CD4-positive, alpha-beta T cell treated with Interferon gamma for 1 hour (primary cell): Measurements from ENCODE around the gene KIAA0753.

ENCODE experiments used
- DNase-seq: peaks from one replicate; pipeline ENCODE4 v3.0.0-alpha.2; 2020

The KIAA0753 gene

DNA sequence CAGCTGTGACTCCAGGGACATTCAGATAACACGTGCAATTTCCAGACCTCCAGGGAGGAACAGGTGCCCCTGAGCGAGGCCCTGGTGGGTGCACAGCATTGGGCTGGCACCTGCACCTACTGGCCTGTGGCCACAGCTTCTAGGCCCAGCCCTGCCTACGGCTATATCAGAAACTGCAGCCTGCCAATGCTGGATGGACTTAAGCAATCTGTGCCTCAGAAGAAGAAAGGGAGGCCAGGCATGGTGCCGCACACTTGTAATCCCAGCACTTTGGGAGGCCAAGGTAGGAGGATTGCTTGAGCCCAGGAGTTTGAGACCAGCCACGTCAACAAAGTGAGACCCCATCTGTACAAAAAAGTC is 96.5 kb downstream of the KIAA0753 start:
- DNase-seq: no peak

DNA sequence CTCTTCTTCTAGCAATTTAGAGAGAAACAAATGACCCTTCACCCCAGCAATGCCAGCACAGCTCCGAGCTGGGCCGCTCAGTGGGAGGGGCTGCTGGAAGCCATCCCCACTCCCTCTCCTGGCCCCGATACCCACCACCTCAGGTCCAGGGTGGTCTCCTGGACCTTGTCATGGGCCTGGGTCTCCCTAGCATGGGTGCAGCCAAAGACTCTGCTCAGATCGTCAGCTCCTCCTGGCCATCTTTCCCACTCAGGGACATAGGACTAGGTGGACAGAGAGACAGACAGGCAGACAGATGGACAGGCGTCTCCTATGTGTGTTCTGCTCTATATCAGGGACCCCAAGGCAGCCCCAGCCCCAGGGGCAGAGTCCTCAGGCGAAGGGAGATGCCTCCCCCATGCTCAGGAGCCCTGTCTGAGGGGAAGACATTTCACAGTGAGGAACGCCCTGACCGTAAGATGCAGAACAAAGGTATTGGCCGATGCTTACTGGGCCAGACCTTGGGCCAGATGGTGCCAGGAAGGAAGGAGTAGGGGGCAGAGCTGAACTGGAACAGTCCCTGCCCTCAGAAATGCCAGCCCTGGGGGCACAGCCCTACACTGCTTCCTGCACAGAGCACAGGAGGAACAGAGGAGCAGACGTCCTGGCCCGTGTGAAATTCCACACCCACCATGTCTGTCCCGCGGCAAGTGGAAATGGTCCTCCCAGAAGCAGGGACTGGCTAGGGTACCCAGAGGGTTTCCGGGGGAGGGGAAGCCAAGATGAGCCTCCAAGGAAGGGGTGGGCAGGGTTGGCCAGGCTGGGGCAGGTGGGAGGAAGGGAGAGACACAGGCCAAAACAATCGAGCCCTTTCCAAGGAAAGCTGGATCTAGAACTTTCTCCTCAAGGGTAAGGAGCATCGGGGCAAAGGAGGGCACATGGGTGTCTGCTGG is 97.2 kb downstream of the KIAA0753 start:
- no peak for DNase-seq

GRCh38 chr17:6542577-6542976 is 97.9 kb downstream of the KIAA0753 start:
- DNase-seq: no peak

- no peak for DNase-seq
Observed at GRCh38 chr17:6541886-6542285, 98.6 kb downstream of the KIAA0753 start.

GRCh38 chr17:6539871-6540270 is 100.6 kb downstream of the KIAA0753 start:
- no peak for DNase-seq

- no peak for DNase-seq
Observed at GRCh38 chr17:6536566-6537065, 103.9 kb downstream of the KIAA0753 start.

- DNase-seq: no peak
Observed at GRCh38 chr17:6536053-6536452, 104.5 kb downstream of the KIAA0753 start.

GRCh38 chr17:6534846-6535514 is 105.5 kb downstream of the KIAA0753 start:
- DNase-seq: no peak

GRCh38 chr17:6532441-6532885 is 108.0 kb downstream of the KIAA0753 start:
- no peak for DNase-seq

- DNase-seq: no peak
Observed at GRCh38 chr17:6531575-6531974, 108.9 kb downstream of the KIAA0753 start.

DNA sequence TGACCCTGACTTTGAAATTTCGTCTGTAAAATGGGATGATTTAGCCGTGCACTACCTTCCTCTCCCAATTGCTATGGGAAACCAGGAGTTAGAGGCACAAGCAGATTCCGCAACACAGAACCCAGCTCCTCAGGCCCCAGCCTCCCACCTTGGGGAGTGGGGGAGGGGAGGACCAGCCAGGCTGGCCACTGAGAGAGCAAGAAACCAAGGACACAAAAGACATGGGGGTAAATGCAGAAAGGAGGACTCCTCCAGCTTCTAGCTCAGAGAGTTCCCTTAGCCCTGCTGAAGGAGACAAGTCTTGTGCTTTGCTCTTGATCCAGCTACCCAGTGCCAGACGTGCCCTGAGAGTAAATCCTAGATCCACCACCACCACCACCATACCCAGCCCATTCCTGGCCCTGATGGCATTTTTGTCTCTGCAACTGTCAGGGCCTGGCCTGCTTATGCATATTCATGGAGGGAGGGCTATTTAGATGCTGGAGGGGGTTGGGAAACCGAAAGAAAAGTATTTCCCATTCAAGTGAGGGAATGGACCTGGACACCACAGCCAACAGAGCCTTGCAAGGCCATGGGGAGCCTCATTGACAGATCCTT is 110.1 kb downstream of the KIAA0753 start:
- no peak for DNase-seq

- no peak for DNase-seq
Observed at GRCh38 chr17:6528557-6528956, 112.0 kb downstream of the KIAA0753 start.
